HUES48 (cell line): ENCODE results near the gene MDH1B.
"Not testable (repeated sequence)": the region's sequence is repeated elsewhere in the genome, so short reads cannot be mapped to it uniquely, and the experiment has no call there.

Experiments
- H3K27ac ChIP-seq: one replicate; pipeline ENCODE4 v1.7.0; 2013; ENCODE audit warnings: low read depth, low read length, inconsistent platforms
- H3K27me3 ChIP-seq: 2 replicates; pipeline ENCODE4 v1.6.1; 2013; ENCODE audit warnings: mild to moderate bottlenecking, low read length; ENCODE audit not compliant: control insufficient read depth, insufficient read depth
- H3K36me3 ChIP-seq: 2 replicates; pipeline ENCODE4 v1.6.1; 2013; ENCODE audit warnings: low read length; ENCODE audit not compliant: control insufficient read depth, insufficient read depth
- H3K4me1 ChIP-seq: 2 replicates; pipeline ENCODE4 v1.6.1; 2013; ENCODE audit warnings: mild to moderate bottlenecking, low read length; ENCODE audit not compliant: control insufficient read depth, insufficient read depth
- H3K4me3 ChIP-seq: 2 replicates; pipeline ENCODE4 v1.5.1; 2013; ENCODE audit warnings: mild to moderate bottlenecking, low read depth, low read length
- H3K9ac ChIP-seq: 2 replicates; pipeline ENCODE4 v1.6.1; 2013; ENCODE audit warnings: mild to moderate bottlenecking, low read depth, low read length, moderate library complexity
- H3K9me3 ChIP-seq: 2 replicates; pipeline ENCODE4 v1.6.1; 2013; ENCODE audit warnings: low read length; ENCODE audit not compliant: control insufficient read depth, insufficient read depth

MDH1B gene

DNA sequence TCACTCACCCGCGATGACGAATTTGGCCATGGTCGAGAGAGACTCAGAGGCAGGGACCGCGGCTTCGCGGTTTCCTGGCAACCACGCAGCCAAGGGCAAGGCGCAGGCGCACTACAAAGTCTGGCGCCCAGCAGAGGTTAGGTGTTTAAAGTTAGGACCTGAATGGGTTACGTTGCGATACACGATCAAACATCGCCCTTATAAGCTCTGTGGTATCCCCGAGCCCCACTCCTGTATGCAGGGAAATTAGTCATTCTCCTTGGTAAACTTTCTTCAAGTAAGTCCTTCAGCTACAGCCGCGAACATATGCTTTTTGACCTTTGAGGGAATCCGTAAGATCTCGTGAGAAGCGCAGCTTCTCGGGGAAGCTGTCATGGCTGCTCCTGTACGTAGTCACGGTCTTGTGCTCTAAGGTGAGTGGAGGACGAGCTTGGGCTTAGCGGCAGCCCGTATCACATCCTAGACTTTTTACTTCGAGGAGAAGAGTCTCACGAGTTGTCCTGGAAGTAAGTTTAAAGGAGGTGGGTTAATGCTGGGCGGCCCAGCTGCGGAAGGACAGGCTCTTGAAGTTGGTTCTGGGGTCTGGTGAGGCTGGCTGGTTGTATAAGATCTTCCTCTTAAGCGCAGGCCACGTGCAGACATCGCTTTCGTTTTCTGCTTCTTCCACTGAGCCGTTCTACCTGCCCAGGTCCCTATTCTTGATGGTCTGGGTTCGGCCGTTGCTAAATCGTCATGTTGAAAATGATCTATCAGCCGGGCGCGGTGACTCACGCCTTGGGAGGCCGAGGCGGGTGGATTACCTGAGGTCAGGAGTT is at the start of gene MDH1B, which contains the start of gene FASTKD2:
Gene MDH1B, minus strand, starts transcription at position 87 of the 815 bp plus-strand sequence. Its CDS starts 57 bp downstream, at position 30.
Gene FASTKD2, plus strand, starts transcription at position 365 of the 815 bp plus-strand sequence. CDS start 1,088 bp downstream, outside the sequence.
- Histone ChIP-seq H3K4me1 (peaks cover 8% of the 10 kb centered on the region; the same call in 1 of the 2 replicates), H3K27ac (peak within 1 kb of the TSS; percentile 79), H3K9me3 (no peaks in the 10 kb centered on the region), H3K9ac (peak within 1 kb of the TSS; percentile 92), H3K36me3 (peaks cover 29% of the 10 kb centered on the region), H3K4me3 (peak within 1 kb of the TSS; percentile 93), H3K27me3 (peaks cover 4% of the 10 kb centered on the region; the same call in 1 of the 2 replicates)

DNA sequence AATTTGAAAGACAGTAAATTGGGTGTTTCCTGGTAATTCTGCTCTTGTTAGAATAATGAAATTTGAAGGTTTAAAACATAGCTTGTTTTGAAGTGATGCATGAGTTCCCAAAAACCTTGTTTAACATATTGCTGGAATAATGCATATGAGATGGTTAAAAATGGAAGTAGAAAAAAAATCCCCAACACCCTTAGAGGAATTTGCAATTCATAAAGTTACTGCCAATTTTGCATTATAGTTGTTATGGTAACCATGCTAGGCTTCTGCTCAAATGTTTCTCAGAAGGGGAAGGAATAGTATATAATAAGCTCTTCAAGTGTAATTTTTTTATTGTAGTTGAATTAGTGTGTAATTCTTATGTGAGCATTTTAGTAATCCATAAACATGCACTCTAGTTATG is 49.4 kb upstream of the MDH1B start:
- H3K27ac ChIP-seq, result no peak overlapping the region
- H3K4me1 ChIP-seq, result peaks cover 42% of the 10 kb centered on the region
- H3K36me3 ChIP-seq, result no peaks in the 10 kb centered on the region
- no peak overlapping the region for H3K9ac ChIP-seq
- peaks cover 8% of the 10 kb centered on the region; the same call in 1 of the 2 replicates for H3K9me3 ChIP-seq
- H3K4me3 ChIP-seq, result no peak overlapping the region; the same call in 1 of the 2 replicates
- H3K27me3 ChIP-seq, result no peaks in the 10 kb centered on the region

DNA sequence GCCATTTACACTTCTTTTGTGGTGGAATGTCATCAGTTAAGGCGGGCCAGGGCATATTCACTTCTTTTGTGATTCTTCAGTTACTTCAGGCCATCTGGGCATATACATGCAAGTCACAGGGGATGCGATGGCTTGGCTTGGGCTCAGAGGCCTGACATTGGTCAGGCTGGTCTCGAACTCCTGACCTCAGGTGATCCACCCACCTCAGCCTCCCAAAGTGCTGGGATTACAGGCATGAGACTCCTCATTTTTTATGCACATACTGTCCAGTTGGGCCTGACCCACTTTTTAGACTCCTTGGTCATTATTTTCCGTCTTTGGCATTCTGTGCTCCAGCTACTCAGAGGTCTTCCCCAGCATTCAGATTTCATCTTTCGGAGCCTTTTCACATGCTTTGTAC is 47.3 kb upstream of the MDH1B start:
- Histone ChIP-seq H3K9ac (peak overlapping the region; percentile 11; the same call in 1 of the 2 replicates), H3K4me3 (peak overlapping the region; percentile 37; the same call in 1 of the 2 replicates), H3K4me1 (peaks cover 28% of the 10 kb centered on the region)
- H3K27ac ChIP-seq, H3K9me3 ChIP-seq, H3K27me3 ChIP-seq, H3K36me3 ChIP-seq: not testable (repeated sequence)

DNA sequence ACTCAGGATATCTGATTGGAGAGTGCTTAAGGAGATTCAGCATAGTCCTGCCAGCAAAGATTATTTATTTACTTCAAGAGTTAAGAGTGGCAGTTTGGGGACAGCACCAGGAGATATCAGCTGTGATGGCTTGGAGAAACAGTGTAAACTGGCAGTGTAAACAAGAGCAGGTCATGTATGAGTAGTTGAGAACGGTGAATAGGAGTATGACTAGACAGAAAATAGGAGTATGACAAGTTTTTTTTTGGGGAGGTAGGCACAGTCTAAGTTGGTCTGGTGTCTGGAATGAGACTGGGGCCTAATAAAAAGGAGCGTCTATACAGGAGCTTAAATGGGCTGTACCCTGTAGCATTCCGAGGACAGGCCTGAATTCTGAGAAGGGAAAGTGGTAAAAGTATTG is 42.5 kb upstream of the MDH1B start:
- not testable (repeated sequence) for H3K9me3 ChIP-seq, H3K27me3 ChIP-seq, H3K4me3 ChIP-seq, H3K9ac ChIP-seq, H3K27ac ChIP-seq
- Histone ChIP-seq H3K4me1 (peaks cover 30% of the 10 kb centered on the region), H3K36me3 (peaks cover 21% of the 10 kb centered on the region)

DNA sequence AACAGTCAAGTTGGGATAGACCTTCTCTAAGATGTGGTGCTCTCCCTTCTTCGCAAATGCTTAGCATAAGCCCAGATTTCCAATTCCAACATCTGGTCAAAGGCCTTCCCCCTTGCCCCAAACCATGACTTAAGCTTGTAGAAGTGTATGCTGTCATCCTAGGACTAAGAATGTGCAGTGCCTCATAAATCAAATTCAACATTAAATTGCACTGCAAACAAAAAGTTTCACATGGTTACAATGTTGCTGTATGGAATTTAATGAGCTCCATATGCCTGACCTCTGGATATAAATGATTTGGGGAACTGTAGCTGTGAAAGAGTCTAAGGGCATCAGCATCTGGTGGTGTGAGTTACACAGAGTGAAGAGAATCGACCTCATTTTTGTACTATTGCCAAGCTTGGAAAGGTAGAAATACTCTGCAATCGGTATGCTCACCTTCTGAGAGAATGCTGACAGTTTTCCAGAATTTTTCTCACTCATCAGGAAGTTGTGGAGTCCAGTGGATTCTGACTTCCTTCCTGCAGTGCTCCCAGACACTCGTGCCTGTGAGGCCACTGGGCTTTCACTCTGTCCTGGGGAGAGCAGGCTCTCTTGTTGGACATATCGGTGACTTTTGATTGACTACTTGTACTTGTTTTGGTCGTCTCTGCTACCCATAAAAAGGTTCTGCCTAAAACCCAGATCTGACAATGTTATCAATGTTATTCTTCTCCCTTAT is 40.9 kb upstream of the MDH1B start:
- Histone ChIP-seq H3K27ac (no peak overlapping the region), H3K9ac (no peak overlapping the region), H3K4me3 (peak overlapping the region; percentile 26; the same call in 1 of the 2 replicates)

DNA sequence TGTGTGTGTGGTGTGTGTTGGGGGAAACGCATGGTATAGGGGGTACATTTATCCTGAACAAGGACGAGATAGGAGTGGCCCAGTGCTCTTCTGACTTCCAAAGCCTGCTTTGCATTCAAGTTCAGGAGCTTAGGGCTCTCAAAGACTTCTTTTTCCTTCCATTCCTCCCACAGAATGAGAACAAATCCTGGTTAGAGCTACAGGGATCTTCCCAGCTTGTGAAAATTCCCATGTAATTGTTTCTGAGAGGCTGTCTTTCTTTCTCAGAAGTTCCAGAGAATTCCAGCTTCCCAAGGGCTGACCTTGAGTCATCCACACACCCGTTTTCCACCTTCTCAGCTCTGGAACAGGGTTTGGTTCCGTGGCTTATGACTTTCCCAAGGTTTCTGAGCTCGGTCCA is 39.2 kb upstream of the MDH1B start:
- Histone ChIP-seq H3K36me3 (peaks cover 21% of the 10 kb centered on the region), H3K4me3 (no peak overlapping the region), H3K27ac (no peak overlapping the region), H3K27me3 (no peaks in the 10 kb centered on the region), H3K4me1 (peaks cover 54% of the 10 kb centered on the region), H3K9ac (no peak overlapping the region), H3K9me3 (no peaks in the 10 kb centered on the region)

More for the DNA sequence above, 40.9 kb upstream of the MDH1B start:
- H3K4me1 ChIP-seq, result peaks cover 40% of the 10 kb centered on the region
- peaks cover 21% of the 10 kb centered on the region for H3K36me3 ChIP-seq
- no peaks in the 10 kb centered on the region for H3K27me3 ChIP-seq
- H3K9me3 ChIP-seq, result no peaks in the 10 kb centered on the region

DNA sequence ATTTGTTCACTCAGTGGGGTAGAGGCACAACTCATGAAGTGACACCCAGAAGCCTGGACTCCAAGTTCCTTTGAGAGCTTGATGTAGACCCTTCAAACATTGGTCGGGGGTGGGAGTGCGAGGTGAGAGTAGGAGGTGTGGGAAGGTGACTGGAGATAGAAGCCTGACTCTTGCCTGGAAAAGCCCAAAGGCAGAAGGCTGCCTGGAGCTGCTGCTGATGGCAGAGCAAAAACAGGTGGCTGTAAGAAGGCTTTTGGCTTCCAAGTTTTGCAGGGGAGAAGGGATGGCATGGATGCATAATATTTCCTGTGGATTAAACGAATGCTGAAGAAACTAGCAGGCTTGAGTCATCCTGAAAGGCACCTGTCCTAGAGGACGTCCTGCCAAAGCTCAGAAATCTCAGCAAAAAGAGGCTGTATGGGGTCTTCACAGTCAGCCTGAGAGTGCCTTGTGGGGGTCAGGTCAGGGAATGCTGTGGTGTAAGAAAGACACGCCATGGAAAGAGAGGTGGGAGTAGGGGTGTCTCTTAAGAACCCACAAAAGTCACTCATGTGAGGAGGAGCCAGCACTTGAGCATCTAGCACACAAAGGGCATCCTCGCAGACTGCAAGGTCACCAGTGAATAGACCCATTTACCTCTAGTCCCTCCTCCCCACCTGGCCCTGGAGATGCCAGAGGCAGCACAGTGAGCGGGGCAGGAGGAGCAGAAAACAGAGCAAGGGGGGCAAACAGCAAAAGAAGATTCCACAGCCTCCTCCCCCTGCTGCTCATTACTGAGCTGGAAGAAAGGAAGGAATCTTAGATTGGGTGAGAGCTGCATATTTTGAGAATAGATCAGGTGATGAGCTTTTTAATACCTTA is 37.8 kb upstream of the MDH1B start:
- Histone ChIP-seq H3K4me1 (peaks cover 54% of the 10 kb centered on the region), H3K27me3 (no peaks in the 10 kb centered on the region), H3K27ac (no peak overlapping the region), H3K9me3 (no peaks in the 10 kb centered on the region), H3K9ac (no peak overlapping the region), H3K36me3 (peaks cover 21% of the 10 kb centered on the region), H3K4me3 (no peak overlapping the region)

DNA sequence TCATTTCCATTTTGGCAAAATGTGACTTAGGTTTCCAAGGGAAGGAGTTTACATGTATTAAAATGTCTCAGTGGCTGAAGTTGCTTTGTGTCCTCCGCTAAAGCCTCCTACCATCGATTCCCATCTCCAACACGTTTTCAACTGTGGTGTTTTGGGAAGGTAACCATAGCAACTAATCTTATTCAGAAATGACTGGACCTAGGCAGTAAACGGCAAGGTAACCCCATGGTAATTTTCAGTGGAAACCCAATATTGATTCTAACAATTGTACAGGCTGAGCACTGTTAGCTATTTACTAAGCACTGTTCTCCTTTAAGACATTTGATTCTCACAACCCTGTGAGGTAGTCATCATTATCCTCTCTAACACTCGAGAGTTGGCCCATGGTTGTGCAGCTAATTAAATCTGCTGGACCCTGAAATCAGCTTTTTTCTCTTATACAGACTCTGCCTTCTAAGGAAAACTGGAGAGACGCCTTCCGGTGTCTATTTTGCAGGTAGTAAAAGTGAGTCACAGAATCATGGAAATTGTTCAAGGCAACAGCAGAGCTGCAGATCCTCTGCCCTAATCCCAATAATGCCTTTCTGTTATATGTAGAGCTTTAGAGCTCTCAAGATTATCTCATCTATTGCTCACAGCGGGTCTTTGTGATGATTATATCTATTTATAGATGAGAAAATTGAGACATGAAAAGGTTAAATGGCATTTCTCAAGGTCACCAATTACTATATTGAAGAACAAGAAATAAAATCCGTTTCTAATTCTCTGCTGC is 36.5 kb upstream of the MDH1B start:
- Histone ChIP-seq H3K36me3 (peaks cover 21% of the 10 kb centered on the region), H3K4me1 (peaks cover 54% of the 10 kb centered on the region)

DNA sequence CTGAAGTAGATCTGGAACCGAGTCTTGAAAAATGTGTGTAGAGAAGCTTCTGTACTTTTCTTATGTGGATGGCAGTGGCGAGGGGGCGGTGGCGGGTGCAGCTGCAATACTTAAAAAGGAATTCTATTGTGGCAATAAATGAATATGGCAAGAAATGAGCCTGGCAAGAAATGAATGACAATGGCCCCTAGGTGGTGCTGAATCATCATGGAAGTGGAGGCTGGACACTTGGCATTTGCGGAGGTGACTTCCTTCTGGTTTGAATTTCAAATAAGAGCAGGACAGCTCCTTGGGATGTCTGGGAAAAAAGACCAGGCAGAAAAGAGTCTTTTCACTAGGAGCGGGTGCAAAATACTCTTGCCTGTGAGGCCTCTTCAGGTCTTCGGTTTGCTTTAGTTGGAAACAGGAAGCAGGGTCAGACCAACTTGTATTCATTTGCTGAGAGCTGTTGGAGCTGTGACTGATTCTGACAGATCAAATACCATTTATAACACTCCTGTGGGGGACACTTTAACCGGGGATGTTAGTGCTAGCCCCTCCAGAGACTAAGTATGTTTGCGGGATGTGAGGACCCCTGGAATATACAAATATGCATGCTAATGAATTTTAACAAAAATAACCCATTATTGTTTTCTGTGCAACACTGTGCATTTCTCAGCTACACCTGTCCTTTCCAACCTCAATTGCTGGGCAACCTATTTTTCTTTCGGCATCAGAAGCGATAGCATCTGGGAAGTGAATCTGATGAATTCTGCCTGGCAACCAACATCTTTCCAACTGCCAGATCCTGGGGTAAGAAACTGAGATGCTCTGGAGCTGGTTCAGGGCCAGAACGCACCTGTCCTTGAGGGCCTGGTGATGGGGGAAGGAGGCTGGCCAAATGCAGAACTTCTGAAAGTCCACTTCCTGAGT is 35.6 kb upstream of the MDH1B start:
- Histone ChIP-seq H3K9me3 (no peaks in the 10 kb centered on the region), H3K4me3 (no peak overlapping the region), H3K4me1 (peaks cover 48% of the 10 kb centered on the region), H3K27me3 (no peaks in the 10 kb centered on the region), H3K9ac (no peak overlapping the region), H3K36me3 (peaks cover 15% of the 10 kb centered on the region), H3K27ac (peak overlapping the region; percentile 71)

More for the DNA sequence above, 36.5 kb upstream of the MDH1B start:
- Histone ChIP-seq H3K4me3 (no peak overlapping the region), H3K9me3 (no peaks in the 10 kb centered on the region), H3K9ac (no peak overlapping the region), H3K27me3 (no peaks in the 10 kb centered on the region), H3K27ac (peak overlapping the region; percentile 71)
